ACHN (cell line): ENCODE data around the gene MGA.
A peak's percentile ranks its signal among the peaks of the same experiment; 100 is the strongest.

Experiments used
- DNase-seq: peaks from one replicate; pipeline ENCODE4 v3.0.0-alpha.2; 2015
- in situ Hi-C: cut with HindIII; loops from 2 replicates; pipeline ENCODE4 v1.10.0; 2017; ENCODE audit warnings: low sequenced_read_pairs, low pct_ligation_motif_present, low pct_unique_long_range_greater_than_20kb

MGA gene

GRCh38 chr15:41795996-41796856, 136.0 kb downstream of the MGA start:
- in situ Hi-C loops = no loop called here
- DNase-seq = no peak

DNA sequence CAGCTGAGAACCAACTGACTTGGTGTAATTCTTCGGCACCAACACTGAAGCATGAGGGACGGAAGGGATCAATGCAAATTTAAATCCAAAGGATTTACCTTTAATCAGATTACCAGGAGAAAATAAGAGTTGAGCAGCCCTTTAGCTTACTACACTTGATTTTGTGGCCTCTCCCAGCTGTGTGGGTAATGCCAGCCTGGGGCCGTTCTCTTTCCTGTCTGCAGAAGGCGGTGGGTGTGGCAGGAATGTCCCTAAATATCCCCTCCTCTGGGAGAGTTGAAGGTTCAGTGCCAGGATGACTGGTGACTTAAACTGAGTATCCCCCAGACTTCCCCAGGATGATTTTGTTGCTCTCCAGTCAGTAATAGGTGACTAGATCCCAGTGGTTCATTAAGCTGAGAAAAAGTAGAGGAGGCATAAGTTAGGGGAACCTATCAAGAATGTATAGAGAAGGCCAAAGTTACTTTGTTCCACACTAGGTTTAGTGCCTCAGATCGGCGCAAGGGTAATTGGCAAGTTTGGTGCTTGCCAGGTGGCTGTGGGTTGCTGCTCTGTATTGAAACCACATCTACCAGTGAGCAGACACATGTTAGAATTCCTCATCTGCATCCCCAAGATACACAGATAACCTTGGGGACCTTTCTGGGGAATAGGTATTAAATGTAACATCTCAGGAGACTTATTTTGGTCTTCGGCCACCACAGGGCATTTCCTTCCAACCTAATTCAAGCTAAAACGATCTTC, 137.2 kb downstream of the MGA start:
- DNase-seq = no peak
- in situ Hi-C loops = no loop called here

- DNase-seq = no peak
- in situ Hi-C loops = no loop called here
Measured at GRCh38 chr15:41798607-41799487, 138.6 kb downstream of the MGA start.

DNA sequence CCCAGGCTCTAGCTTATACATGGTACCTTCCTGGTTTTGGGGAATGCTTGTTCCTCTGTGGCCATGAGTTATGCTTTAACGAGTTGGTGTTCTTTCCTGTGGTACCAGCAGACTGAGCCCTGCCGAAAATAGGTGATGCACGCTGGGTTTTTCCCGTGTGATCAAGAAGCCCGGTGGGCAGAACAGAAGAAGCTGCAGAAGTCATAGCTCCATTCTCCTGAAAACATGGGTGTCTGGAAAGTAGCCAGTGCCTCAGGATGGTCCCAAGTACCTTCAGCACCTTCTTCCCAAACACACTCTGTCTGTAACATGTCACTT, 139.2 kb downstream of the MGA start:
- DNase-seq = no peak

GRCh38 chr15:41801185-41801584, 141.0 kb downstream of the MGA start:
- no peak for DNase-seq

More for the DNA sequence above, 139.2 kb downstream of the MGA start:
- in situ Hi-C loops = no loop called here

GRCh38 chr15:41801850-41802455, 141.7 kb downstream of the MGA start:
- no peak for DNase-seq
- in situ Hi-C loops = no loop called here

More at GRCh38 chr15:41801185-41801584, 141.0 kb downstream of the MGA start:
- in situ Hi-C loops = no loop called here

- DNase-seq = no peak
- in situ Hi-C loops = no loop called here
Measured at GRCh38 chr15:41804361-41804760, 144.2 kb downstream of the MGA start.

DNA sequence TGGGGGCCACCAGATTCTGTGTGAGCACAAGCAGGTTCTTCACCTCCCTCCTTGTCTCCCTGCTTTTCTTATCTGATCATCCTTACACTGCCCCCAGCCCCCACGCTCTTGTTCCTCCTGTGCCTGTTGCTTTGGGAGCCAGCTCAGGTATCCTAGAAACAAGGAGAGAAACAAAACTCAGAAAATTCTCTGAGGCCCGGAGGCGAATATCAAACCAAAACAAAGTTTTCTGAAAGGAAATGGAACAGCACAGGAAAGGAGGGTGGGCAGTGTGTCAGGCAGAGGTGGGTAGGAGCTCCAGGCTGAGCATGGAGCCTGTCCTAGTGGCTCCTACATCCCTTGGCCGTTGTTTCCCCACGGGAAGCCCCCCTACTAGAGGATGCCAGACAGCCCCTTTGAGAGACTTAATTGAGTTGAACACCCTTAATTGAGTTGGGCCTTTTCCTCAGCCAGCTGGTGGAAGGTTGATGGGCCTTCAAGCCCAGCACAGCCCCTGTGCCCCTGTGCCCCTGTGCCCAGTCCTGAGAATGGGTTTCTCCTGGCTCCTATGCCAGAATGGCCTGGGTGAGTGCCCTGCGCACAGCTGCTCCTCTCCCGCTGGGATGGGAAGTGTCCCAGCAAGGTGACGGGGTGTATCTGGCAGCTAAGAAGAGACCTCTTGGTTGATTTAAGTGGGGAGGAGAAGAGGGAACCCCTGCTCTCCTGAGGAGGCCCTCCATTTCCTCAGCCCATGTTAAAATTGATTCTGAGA, 144.9 kb downstream of the MGA start:
- in situ Hi-C loops = no loop called here
- DNase-seq = no peak

DNA sequence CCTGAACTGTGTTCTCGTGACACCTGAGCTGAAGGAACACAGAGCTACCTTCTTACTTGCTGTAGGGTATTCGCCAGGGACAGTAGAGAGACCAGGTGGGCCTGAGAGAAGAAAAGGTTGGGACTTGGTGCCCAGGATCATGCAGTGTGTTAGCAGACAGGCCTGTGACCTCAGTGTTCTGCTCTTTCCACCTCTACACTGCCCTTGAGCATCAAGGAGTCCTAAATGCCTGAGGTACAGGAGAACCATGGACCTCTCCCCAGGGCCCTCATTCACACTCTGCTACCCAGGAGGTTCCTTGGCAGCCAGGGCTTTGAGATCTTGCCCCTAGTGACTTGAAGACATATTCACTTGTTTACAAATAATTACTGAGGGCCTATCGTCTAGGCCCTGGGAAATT, 145.5 kb downstream of the MGA start:
- in situ Hi-C loops = no loop called here
- DNase-seq = no peak

- DNase-seq = peak; percentile 9
- in situ Hi-C loops = no loop called here
Measured at GRCh38 chr15:41806291-41807181, 146.3 kb downstream of the MGA start.

DNA sequence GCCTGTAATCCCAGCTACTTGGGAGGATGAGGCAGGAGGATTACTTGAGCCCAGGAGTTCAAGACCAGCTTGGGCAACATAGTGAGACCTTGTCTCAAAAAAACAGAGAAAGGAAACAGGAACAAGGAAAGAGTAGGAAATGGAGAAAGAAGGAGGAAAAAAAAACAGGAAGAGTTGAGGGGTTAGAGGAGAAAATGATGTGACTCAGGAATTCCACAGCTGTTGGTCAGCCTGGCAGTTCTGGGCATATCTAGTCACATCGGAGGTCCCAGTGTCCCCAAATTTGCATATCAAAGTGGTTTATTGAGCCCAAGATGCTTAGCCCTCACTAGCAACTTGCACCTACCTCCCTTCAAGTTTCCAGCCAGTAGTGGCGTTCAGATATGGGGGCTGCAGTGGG, 148.9 kb downstream of the MGA start:
- in situ Hi-C loops = no loop called here
- peak; percentile 7 for DNase-seq

DNA sequence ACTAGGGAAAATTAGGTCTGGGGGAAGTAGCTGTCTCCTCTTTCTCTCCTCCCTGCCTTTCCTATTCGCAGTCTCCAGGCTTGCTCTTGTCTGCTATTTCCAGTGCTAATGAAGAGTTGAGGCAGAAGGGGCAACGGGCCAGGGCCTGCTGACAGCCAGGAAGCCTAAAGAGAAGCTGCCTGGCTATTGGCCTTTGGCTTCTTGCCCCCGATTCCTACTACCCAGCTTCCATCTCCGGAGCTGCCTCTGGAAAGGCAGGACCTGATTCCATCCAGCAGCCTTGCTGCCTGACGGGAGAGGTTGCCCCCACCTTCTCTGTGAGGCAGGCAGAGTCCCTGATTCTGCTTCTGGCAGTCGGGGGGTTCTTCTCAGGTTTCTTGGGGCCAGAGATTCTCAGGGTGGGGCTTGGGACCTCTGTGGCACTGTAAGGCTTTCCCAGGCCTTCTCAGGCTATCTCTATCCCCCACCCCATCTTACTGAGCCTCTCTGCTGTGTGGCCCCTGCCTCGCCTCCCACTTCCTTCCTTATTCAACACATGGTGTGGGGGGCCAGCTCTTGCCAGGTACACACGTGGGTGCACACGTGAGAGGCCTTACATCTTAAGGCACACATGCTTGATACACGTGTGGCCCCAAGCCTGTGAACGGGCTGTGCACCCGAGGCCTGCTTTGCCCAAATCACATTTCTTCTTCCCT, 149.5 kb downstream of the MGA start:
- no peak for DNase-seq
- in situ Hi-C loops = no loop called here

GRCh38 chr15:41810651-41811431, 150.6 kb downstream of the MGA start:
- in situ Hi-C loops = no loop called here
- no peak for DNase-seq

DNA sequence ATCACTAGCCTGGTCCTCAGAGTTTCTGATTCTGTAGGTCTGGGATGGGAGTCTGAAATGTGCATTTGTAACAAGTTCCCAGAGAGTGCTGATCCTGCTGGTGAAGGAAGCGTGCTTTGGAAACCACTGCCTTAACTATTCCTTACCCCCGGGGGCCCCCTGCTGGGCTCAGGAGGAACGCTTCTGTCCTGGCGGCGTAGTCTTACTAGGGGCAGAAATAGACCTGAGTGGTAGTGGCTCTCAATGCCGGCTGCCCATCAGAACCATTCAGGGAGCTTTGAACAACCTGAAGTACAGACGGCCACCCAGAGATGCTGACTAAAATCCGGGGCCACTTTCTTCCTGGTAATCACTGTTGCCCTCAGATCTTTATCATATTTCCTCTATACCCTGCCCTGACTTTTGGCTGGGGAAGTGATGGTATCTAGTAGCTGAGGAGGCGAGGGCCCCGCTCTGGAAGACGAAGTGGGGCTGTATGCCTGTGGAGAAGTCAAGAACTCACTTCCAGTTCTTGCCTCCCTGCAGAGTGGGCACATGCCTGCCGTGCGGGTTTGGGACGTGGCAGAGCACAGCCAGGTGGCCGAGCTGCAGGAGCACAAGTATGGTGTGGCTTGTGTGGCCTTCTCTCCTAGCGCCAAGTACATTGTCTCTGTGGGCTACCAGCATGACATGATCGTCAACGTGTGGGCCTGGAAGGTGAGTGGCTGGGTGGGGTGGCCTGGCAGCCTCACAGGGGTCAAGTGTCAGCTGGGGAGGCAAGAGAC, 151.4 kb downstream of the MGA start:
- peak; percentile 78 for DNase-seq

DNA sequence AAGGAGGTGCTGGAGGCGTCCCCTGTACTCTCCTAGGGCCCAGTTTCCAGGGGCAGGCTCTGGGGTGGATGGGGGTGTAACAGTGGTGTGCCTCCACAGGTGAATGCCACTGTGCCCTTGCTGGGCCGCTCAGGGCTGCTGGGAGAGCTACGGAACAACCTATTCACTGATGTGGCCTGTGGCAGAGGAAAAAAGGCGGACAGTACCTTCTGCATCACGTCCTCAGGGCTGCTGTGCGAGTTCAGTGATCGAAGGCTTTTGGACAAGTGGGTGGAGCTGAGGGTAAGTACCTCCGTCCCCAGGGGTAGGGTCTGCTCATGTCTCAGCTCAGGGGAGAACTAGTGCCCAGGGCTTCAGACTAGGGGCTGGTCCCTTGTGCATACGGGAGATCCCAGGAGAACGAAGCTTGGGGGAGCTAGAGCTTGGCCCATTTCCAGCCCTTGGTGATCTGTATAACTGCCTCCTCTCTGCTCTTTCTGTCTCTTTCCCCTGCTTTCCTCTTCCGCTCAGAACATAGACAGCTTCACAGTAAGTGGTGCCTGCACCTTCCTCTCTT, 152.7 kb downstream of the MGA start:
- in situ Hi-C loops = no loop called here
- no peak for DNase-seq

More for the DNA sequence above, 151.4 kb downstream of the MGA start:
- in situ Hi-C loops = no loop called here
